Right kidney (tissue), 1 donor: Measurements from ENCODE around the gene ITSN1.
"Not testable (repeated sequence)": the region's sequence is repeated elsewhere in the genome, so short reads cannot be mapped to it uniquely, and the experiment has no call there.

Experiments
- DNase-seq: peaks from one replicate; pipeline ENCODE4 v3.0.0-alpha.2; 2016

The ITSN1 gene

DNA sequence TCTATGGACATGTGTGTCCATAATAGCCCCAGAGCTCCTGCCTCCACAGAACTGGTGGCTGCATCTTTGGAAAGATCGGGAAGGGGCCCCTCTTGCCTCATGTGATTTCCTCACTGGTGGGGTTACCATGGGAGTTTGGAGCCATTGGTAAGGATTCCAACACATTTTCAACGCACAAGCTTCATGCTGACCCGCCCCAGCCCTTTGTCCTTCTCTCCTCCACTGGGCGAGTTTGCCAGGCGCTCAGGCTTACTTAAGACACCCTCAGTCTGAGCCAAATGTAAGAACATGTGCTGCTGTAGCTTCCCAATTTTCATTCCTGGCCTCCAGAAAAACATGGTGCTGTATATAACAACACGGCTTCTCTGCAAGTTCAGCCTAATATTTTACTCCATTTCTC lies 200.9 kb downstream of the ITSN1 start:
- no peak for DNase-seq

- peak; percentile 32 for DNase-seq
These were observed 202.0 kb downstream of the ITSN1 start for GRCh38 chr21:33844104-33844889.

GRCh38 chr21:33844890-33845205 lies 202.5 kb downstream of the ITSN1 start:
- no peak for DNase-seq

DNA sequence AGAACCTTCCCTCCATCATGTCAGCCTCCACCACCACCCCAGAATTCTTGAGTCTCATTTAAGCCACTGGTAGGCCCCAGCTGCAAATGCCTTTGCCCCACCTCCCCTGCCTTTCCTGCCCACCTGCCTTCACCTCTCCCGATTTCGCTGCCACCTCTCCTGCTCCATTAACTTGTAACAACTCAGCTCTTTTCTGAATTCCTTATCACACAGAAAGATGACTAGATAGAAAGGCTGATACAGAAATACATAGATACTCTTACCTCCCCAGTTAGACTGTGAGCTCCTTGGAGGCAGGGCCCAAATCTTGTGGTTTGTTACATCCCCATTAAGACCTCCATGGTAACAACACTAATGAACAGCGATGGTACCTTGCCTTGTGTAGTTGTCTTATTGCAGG lies 203.8 kb downstream of the ITSN1 start:
- no peak for DNase-seq

DNA sequence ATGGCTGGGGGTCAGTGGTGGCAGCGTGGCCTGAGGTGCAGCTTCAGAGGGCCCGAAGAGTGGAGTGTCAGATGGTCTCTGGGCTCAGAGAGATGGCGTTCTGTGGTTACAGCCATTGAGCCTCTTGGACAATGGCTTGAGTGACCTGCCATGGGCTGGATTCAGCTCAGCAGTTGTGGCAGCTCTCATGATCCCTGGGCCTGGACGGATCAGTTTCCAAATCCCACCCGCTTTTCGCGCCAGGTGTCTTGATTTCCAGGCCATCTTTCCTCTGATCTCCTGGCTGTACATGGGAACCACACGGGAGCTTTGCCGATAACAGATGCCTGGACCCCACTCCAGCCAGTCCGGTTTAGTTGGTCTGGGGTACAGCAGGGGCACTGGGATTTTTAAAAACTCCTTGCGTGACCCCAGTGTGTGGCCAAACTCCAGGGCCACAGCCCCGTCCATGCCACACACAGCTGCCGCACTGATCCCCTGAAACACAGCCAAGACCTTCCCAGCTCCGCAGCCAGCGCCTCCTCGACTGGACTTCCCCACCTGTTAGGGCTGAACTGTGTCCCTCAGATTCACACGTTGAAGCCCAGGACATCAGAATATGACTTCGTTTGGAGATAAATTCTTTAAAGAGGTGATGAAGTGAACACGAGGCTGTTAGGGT lies 205.4 kb downstream of the ITSN1 start:
- no peak for DNase-seq

DNA sequence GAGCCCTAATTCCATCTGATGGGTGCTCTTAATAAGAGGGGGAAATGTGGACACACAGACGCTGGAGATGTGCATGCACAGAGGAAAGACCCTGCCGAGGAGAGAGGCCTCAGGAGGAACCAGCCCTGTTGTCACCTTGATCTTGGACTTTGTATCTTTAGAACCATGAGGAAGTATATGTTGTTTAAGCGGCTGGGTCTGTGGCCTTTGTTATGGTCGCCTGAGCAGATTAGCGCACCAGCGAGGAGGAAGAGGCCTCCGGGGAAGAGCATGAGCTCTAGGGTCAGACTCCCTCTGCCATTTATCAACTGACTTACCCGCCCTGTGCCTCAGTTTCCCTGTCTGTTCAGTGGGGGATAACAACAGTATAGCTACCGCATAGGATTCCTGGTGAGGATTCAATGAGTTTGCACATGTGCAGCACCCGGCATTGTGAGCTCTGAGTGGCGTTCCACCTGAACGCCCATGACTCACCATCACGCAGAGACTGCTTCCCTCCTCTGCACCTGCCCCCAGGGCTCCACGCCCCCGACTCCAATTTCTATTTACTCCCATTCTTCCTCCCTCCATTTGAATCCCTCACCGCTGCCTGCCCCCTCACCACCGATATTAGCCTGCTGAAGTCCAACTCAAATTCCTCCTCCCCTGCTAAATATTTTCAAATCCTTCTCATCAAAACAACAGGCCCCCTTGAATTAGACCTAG lies 206.1 kb downstream of the ITSN1 start:
- DNase-seq: peak; percentile 50

GRCh38 chr21:33849834-33850233 lies 207.5 kb downstream of the ITSN1 start:
- no peak for DNase-seq

DNA sequence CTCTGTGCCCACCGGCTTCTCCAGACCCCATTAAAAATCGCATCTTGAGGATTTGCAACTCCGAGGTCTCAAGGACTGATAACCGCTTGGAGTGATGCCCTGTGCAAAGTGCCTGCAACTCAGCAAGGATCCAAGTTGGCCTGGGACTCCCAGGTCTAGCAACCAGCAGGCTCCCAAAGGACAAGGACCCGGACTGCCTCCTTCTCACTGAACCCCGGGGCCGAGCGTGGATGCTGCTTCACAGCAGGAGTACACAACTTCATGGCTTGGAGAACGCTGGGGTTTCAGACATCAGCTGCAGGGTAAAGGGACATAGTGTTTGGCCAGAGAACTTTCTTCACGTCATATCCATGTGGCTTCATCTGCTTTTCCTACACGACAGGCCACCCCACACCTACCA lies 208.1 kb downstream of the ITSN1 start:
- no peak for DNase-seq

DNA sequence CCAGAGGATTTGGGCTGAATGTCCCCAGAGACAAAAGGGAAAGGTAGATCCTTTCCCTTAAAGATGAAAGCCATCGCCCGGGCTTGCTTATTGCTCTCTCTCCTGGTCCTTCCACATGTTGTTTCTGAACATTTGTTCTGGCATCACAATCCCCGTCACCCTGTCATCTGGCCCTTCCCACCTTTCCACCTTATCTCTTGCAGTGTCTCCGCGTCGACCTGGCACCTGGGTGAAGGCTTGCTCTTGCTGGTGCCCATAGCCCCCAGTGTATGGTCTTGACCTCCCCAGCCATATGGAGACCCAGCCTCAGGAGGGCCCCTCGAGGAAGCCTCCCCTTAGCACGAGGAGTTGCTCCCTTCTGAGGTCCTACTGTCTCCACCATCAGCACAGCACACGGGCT lies 208.7 kb downstream of the ITSN1 start:
- no peak for DNase-seq

DNA sequence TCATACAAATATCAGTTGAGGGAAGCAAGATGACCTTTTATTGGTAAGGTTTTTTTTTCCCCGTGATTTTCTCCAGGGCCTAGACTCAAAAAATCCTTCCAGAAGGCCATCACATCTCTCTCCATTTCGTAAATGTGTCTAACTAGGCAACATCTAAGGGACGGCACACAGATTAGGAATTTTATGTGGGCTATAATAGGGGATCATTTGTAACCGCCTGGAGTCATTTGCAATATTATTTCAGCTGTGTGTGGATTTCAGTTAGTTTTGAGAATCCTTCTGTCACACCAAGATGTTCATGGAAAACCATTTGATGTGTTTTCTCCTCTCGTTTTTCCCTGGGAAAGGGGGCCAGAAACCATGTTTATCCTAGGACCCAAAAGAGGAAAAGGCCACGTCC lies 210.2 kb downstream of the ITSN1 start:
- no peak for DNase-seq

GRCh38 chr21:33854604-33855003 lies 212.3 kb downstream of the ITSN1 start:
- DNase-seq: no peak

DNA sequence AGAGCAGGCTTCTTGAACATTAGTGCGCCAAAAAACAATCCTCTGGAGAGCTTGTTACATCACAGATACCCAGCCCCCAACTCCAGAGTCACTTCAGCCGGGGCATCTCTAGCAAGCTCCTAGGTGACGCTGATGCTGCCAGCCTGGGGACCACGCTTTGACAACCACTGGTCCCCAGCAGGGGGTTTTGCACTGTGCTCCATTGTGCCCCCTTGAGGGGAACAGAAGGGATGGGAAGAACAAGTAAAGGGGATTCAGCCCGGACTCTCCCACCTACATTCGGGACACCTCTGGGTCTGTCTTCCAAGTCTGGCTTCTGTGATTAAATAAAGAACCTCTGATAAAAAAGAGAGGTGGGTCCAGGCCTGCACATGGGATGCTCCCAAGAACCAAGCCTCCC lies 212.9 kb downstream of the ITSN1 start:
- DNase-seq: no peak

DNA sequence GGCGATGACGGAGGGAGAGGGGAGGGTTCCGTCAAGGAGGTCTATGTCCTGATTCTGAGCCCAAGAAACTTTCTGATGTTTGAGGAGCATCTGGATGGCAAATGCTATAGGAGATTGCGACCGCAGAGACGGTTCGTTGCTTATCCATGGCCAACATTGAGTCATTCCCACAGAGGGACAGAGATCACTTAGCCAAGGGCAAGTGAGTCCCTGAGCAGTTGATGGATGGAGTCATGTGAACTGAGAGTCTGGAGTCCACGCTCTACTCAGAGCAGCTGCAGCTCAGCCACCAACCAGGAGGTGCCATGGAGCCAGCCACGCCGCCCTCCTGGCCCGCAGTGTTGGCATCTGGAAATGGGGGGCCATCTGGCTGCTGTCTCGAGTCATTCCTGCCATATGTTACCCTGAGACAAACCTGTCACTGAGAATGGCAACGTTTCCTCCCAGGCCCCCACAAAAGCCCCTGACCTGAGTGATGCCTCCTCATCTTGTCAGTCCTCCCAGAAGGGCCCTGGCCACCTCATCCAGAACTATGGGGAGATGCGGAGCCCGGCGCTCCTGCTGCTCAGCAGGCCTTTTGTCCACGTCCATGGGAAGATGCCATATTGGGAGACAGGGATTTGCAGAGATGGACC lies 214.7 kb downstream of the ITSN1 start:
- no peak for DNase-seq

- no peak for DNase-seq
These were observed 215.8 kb downstream of the ITSN1 start for GRCh38 chr21:33857846-33858666.

- no peak for DNase-seq
These were observed 216.5 kb downstream of the ITSN1 start for GRCh38 chr21:33858667-33859372.

GRCh38 chr21:33859373-33860102 lies 217.2 kb downstream of the ITSN1 start:
- no peak for DNase-seq

DNA sequence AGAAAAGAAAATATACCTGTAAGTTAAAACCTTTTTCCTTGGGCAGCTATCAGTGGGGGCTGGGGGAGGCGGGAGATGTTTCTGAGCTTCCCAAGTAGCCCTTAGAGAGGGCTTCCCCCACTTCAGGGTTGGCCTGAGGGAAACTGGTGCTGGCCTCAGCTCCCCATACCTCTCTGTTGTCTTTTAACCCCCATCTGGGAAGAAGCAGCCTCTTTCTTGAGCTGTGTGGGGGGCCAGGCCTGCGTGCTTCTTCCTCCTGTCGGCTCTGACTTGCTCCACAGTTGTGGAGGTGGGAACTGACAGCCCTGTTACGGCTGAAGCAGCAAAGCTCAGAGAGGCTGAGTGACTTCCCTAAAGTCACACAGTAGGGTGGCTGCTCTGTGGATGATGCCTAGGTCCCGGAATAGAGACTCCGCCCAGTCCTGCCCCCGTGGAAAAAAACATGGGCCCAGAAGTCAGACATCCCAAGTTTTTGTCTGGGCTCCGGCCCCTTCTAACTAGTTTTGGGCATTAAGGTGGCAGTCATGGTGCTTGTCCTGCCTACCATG lies 218.1 kb downstream of the ITSN1 start:
- DNase-seq: no peak

GRCh38 chr21:33861125-33861524 lies 218.8 kb downstream of the ITSN1 start:
- DNase-seq: no peak

- DNase-seq: not testable (repeated sequence)
These were observed 220.9 kb downstream of the ITSN1 start for GRCh38 chr21:33863191-33863590.

DNA sequence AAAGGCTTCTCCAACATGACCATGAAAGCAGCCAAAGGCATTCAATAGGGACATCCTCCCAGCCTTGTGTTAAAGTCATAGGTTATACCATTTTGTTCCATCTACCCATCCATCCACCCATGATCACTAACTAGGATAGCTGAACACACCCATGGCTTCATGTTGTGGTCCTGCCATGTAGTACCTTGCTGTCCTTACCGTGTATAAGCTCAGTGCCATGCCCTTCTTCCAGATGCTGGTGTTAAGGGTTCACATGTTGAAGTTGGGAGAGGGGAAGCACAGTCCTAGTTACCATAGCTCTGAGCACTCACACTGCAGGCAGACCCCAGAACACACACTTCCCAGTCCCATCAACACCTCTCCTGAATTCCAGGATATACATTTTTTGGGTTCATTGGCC lies 221.8 kb downstream of the ITSN1 start:
- no peak for DNase-seq

DNA sequence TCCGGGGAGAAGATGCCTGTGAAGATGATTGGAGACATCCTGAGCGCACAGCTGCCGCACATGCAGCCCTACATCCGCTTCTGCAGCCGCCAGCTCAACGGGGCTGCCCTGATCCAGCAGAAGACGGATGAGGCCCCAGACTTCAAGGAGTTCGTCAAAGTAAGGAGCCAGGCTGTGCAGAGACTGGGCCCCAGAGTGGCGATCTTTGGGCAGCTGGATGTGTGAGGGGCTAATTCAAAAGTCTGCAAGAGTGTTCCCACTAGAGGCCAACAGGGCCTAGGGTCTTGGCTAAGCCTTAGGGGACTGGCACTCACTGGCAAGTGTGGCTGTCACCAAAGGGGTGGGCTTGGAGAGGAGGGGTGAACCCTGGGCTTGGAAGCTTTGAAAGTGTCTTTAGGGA lies 222.9 kb downstream of the ITSN1 start:
- DNase-seq: no peak
